OCI-M2 (cell line): ENCODE results near the gene TBPL2.
A peak's percentile ranks its signal among the peaks of the same experiment; 100 is the strongest.
"Not testable (repeated sequence)": the region's sequence is repeated elsewhere in the genome, so short reads cannot be mapped to it uniquely, and the experiment has no call there.

ENCODE experiments used
- DNase-seq: peaks from one replicate; lab custom pipeline; 2025; ENCODE audit not compliant: unreplicated experiment; lab: John Stamatoyannopoulos, UW

Gene TBPL2

GRCh38 chr14:55404173-55404854, 36.1 kb downstream of the TBPL2 start:
- no peak for DNase-seq

GRCh38 chr14:55401751-55402150, 38.7 kb downstream of the TBPL2 start:
- DNase-seq, result no peak

DNA sequence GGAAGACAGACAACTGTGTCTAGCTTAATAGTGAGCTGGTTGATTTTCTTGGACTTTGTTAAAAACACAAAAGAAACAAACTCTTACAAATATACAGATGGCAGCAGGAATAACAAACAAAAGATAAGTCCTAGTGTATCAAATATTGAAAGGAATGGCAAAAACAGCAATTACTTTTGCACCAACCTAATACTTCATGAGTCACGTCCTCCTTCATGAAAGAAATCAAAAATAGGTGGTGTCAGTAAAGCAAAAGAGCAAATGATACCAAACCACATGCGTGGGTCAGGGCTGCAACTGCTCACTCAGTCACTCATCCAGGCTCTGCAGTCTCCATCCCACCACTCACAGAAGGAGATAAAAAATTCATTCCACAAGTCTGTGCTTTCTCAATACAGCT, 40.6 kb downstream of the TBPL2 start:
- DNase-seq, result no peak

DNA sequence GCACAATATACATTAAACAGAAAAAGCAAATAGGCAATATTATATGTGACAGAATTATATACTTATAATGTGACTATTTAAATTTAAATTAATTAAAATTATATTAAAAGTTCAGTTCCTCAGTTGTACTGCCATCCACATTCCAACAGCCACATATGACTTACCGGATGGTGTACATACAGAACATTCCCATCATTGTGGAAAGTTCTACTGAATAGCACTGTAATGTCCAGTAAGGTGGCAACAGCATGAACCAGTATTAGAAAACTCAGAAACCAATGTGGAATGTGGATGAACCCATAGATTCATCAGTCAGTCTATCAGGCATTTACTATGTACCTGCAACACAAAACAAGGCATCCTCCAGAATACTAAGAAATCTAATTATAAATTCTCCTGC, 41.2 kb downstream of the TBPL2 start:
- no peak for DNase-seq

GRCh38 chr14:55398679-55399078, 41.7 kb downstream of the TBPL2 start:
- DNase-seq, result no peak

GRCh38 chr14:55389330-55389729, 51.1 kb downstream of the TBPL2 start:
- no peak for DNase-seq

- no peak for DNase-seq
These were observed 52.3 kb downstream of the TBPL2 start for GRCh38 chr14:55388160-55388559.

DNA sequence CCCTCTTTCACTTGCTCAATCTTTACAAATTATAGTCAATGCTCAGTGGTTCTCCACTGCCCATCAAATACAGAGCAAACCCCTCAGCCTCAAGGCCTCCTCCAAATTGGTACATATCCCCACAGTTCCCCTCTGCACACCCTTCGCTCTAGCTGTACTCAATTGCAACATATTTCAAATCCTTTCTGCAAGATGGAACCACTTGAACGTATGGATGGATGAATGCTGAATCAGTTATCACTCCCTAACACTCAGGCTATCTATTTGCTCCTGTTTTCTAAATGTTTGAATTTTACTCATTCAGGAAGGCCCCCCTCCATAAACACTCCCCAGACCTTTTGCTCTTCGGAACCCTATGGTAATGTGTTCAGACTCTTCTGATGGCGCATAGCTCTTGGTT, 53.3 kb downstream of the TBPL2 start:
- DNase-seq, result no peak

- no peak for DNase-seq
These were observed 54.2 kb downstream of the TBPL2 start for GRCh38 chr14:55386037-55386808.

- no peak for DNase-seq
These were observed 55.9 kb downstream of the TBPL2 start for GRCh38 chr14:55384536-55384935.

- DNase-seq, result peak; percentile 70
These were observed 56.8 kb downstream of the TBPL2 start for GRCh38 chr14:55383541-55384140.

DNA sequence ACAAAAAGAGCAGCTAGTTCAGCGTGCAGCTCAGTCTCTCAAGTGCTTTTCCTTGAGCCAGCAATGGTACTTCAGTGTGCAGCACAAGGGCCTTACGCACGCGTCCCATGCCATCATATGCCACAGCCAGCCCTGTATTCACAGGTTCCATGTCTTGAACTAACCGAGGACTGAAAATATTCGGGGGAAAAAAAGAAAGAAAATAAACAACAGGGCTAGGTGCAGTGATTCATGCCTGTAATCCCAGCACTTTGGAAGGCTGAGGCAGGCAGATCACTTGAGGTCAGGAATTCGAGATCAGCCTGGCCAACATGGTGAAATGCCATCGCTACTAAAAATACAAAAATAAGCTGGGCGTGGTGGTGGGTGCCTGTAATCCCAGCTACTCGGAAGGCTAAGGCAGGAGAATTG, 57.4 kb downstream of the TBPL2 start:
- not testable (repeated sequence) for DNase-seq

DNA sequence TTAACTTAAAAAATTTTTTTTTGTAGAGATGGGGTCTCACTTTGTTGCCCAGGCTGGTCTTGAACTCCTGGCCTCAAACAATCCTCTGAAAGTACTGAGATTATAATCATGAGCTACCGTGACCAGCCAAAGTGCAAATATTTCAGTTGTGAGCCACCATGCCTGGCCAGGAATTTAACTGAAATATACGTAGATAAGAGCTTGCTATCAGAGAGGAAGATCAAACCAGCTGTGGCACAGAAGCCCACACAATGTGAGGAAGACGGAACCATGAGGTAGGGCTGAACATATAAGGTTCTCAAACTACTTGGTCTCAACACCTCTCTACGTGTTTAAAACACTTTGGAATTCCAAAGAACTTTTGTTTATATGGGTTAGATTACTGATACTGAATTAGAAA, 57.9 kb downstream of the TBPL2 start:
- DNase-seq, result no peak

DNA sequence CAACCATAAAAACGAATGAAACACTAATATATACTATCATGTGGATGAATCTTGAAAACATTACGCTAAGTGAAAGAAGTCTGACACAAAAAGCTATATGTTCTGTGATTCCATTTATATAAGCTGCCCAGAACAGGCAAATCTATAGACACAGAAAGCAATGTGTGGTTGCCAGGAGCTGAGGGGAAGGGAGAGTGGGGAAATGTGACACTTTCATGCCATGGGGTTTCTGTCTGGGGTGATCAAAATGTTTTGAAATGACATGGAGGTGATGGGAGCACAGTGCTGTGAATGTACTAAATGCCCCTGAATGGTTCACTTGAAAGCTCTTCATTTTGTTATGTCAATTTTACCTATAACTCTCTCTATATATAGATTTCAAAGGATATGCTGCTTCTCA, 58.9 kb downstream of the TBPL2 start:
- DNase-seq, result no peak

DNA sequence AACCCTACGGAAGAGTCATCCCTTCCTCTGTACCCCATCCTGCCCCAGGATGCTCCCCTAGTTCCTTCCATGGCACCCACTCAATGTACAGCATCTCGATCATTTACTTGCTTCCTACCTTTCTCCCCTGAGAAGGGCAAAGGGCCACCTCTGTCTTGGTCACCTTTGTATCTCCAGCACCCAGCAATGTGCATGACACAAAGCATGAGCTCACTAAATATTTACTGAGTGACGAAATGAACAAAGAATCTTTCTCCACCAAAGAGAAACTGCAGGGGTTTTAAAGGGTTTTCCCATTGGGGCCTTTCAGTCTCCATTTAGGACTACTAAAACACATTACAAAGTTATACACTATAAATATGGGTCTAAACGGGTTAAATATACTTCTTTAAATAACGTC, 59.4 kb downstream of the TBPL2 start:
- no peak for DNase-seq

GRCh38 chr14:55377236-55377635, 63.2 kb downstream of the TBPL2 start:
- no peak for DNase-seq

DNA sequence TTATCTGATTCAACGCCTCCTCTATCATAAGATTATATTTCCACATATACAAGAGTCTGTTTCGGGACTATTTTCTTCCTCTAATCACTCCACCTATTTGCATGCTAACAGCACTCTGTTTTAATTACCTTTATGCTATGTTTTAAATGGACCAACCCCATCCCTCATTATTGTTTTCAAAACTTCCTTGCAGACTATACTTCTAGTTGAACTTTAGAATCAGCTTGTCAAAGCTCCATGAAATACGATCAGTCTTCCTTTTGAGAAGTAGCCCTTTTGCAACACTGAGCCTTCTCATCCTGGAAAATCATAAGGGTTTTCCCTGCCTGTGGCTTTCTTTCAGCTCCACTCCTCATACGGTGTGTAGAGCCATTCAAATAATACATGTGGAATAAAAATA, 65.6 kb downstream of the TBPL2 start:
- no peak for DNase-seq

DNA sequence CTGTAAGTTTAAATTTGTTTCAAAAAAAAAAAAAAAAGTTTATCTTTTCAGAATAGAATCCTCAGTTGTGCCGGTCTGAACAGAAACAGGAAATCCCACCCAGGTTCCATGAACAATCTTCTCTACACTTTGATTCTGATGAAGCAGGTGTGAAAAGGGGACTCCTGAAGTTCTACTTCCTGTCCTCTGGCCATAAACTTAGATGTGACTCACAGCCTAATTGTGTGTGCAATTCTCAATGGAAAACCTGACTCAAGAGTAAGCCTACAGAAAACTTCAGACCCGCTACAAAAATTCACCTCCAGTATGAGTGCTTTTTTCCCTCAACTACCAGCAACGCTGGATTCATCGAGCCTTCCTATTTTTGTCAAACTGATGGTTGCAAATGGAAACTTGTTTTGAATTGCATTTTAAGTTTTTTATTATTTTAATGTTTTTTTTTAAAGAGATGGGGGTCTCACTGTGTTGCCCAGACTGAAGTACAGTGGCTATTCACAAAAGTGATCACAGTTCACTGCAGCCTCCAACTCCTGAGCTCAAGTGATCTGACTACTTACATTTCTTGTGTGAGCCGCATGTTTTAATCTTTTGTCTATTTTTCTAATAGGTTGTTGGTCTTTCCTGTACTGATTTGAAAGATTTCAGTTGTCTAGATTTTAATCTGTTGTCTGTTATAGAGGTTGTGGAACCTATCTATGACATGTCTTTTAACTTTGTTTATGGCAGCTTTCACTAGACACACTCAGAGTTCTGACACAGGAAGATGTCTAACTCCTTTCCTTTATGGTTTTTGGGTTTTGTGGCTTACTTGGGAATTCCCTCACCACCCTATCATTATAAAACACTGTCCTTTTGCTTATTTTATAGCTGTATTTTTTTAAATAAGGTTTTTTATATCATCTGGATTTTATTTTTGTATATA, 66.4 kb downstream of the TBPL2 start:
- DNase-seq, result no peak

- DNase-seq, result no peak
These were observed 67.6 kb downstream of the TBPL2 start for GRCh38 chr14:55372825-55373224.

- DNase-seq, result no peak
These were observed 68.0 kb downstream of the TBPL2 start for GRCh38 chr14:55372423-55372822.

DNA sequence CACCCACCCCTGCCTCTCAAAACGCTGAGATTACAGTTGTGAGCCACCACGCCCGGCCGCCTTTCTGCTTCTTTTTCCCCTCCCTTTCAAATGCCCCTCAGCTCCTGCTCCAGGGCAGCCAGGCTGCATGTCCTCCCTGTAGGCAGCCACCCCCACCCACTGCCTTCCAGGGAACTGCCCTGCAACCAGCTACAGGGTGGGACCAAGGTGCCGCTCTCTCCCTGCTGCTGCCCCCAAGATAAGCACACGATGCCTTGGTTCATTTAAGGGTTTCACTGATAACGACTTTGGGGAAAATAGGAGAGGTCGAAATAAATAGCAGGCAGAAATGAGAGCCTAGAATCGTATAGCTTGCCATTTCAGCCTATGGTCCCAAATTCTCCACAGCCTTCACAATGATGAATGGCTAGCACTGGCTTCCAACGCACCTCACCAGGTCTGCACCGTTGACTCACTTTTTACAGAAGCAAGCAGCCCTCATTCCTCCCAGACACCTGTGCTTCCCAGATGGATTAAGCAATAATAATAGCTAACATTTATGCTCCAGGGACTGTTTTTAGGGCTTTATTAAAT, 69.4 kb downstream of the TBPL2 start:
- DNase-seq, result no peak
